GM10847 (cell line): ENCODE data around the gene KMT2D.
A peak's percentile ranks its signal among the peaks of the same experiment; 100 is the strongest.

Source experiments
- POLR2A ChIP-seq: IDR thresholded peaks from 2 replicates; pipeline ENCODE4 v1.6.1; 2011; ENCODE audit not compliant: insufficient read length; ENCODE audit errors: extremely low read depth

The KMT2D gene

GRCh38 chr12:49060237-49061156, at the start of gene KMT2D:
Gene KMT2D, minus strand, starts transcription at chr12:49060794. Its CDS starts 5,470 bp downstream, at chr12:49055324.
- peak; percentile 52 for TF ChIP-seq POLR2A

GRCh38 chr12:49109641-49110463, 49.3 kb upstream of the KMT2D start:
- TF ChIP-seq POLR2A, result no peak

- no peak for TF ChIP-seq POLR2A
Measured at GRCh38 chr12:49108958-49109404, 48.4 kb upstream of the KMT2D start.

GRCh38 chr12:49105504-49106084, 45.0 kb upstream of the KMT2D start:
- no peak for TF ChIP-seq POLR2A

GRCh38 chr12:49104822-49105221, 44.2 kb upstream of the KMT2D start:
- TF ChIP-seq POLR2A, result no peak

GRCh38 chr12:49100380-49100779, 39.8 kb upstream of the KMT2D start:
- no peak for TF ChIP-seq POLR2A

GRCh38 chr12:49098703-49099102, 38.1 kb upstream of the KMT2D start:
- TF ChIP-seq POLR2A, result no peak

- no peak for TF ChIP-seq POLR2A
Measured at GRCh38 chr12:49098035-49098451, 37.4 kb upstream of the KMT2D start.

- TF ChIP-seq POLR2A, result no peak
Measured at GRCh38 chr12:49097381-49097780, 36.8 kb upstream of the KMT2D start.

GRCh38 chr12:49094975-49095365, 34.4 kb upstream of the KMT2D start:
- TF ChIP-seq POLR2A, result no peak

GRCh38 chr12:49094160-49094974, 33.8 kb upstream of the KMT2D start, which contains the start of gene DHH:
Gene DHH, minus strand, starts transcription at chr12:49094801. Its CDS starts 289 bp downstream, at chr12:49094512.
- no peak for TF ChIP-seq POLR2A

GRCh38 chr12:49093792-49094159, 33.2 kb upstream of the KMT2D start:
- no peak for TF ChIP-seq POLR2A

- no peak for TF ChIP-seq POLR2A
Measured at GRCh38 chr12:49092816-49093406, 32.3 kb upstream of the KMT2D start.
